GM12875 (cell line): ENCODE results near the gene SIX3.

Source experiments
- H3K4me3 ChIP-seq: one replicate; pipeline ENCODE4 v1.5.1; 2011; ENCODE audit warnings: low read depth, low read length, control low read depth
- TF ChIP-seq, protein P1 (sequence below): IDR thresholded peaks from 2 replicates; pipeline ENCODE4 v1.5.1; 2011; ENCODE audit warnings: low read depth, mild to moderate bottlenecking, control low read depth, inconsistent platforms, low read length, moderate library complexity, borderline replicate concordance; ENCODE audit not compliant: insufficient read depth

SIX3 gene

DNA sequence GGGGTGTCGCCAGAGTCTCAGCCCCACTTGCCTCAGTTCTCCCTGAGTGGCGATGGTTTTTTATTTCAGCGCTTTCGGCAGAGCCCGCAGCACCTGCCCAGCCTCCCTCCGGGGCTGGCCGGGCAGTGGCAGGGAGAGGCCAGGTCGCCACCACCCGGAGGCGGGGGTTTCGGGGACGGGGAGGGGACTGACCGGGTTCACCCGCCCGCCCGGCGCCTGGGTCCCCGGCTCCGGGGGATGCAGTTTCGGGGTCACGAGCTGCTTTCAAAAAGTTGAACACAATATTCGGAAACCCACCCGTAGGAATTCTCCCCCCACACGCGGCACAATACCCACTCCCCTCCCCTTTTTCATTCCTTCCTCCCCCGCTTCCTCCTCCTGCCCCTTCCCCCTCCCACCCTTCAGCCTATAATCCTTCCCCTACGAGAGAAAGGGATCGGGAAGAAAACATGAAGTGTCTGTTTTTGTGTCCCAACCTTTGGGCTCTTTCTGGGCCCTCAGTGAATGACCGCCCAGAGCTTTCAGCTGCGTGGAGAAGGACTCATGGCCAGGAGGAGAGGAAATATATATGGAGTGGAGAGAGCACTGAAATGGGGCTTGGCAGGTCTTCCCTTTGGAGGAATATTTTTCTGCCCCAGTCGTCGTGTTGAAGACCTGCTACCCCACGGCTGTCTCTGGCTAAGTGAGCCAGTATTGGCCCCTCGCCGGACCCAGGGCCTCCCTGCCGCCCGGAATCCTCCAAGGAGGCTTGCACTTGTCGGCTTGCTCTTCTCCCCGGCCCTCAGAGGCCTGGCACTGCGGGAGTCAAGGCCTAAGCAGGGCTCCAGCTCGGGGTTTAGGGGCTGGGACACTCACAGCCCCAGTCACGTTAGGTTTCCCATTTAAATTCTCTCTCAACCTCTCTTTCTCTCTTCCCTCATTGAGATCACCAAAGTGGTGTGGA is 2.1 kb upstream of the SIX3 start:
- TF ChIP-seq, protein P1, sequence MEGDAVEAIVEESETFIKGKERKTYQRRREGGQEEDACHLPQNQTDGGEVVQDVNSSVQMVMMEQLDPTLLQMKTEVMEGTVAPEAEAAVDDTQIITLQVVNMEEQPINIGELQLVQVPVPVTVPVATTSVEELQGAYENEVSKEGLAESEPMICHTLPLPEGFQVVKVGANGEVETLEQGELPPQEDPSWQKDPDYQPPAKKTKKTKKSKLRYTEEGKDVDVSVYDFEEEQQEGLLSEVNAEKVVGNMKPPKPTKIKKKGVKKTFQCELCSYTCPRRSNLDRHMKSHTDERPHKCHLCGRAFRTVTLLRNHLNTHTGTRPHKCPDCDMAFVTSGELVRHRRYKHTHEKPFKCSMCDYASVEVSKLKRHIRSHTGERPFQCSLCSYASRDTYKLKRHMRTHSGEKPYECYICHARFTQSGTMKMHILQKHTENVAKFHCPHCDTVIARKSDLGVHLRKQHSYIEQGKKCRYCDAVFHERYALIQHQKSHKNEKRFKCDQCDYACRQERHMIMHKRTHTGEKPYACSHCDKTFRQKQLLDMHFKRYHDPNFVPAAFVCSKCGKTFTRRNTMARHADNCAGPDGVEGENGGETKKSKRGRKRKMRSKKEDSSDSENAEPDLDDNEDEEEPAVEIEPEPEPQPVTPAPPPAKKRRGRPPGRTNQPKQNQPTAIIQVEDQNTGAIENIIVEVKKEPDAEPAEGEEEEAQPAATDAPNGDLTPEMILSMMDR: no peak
- H3K4me3 ChIP-seq: no peak overlapping the region

DNA sequence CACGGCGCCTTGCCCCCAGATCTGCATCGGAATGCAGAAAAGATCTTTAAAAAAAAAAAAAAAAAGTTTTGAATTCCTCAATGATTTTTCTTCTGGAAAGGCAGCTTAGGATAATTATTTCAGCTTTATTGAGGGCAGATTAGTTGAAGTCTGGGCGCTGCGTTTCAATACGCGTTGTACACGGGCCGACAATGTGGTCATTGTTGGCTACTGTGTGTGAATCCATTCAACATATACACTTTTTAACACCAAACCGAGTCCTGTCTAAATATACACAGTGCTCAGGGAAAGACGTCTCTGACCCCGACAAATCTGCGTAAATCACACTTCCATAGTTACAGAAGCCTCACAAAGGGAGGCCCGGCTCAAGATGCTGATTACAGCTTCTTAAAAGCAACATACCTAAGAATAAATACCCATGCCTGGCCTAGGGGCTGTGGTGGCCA is 1.4 kb upstream of the SIX3 start:
- TF ChIP-seq, protein P1: no peak
- H3K4me3 ChIP-seq: no peak overlapping the region

DNA sequence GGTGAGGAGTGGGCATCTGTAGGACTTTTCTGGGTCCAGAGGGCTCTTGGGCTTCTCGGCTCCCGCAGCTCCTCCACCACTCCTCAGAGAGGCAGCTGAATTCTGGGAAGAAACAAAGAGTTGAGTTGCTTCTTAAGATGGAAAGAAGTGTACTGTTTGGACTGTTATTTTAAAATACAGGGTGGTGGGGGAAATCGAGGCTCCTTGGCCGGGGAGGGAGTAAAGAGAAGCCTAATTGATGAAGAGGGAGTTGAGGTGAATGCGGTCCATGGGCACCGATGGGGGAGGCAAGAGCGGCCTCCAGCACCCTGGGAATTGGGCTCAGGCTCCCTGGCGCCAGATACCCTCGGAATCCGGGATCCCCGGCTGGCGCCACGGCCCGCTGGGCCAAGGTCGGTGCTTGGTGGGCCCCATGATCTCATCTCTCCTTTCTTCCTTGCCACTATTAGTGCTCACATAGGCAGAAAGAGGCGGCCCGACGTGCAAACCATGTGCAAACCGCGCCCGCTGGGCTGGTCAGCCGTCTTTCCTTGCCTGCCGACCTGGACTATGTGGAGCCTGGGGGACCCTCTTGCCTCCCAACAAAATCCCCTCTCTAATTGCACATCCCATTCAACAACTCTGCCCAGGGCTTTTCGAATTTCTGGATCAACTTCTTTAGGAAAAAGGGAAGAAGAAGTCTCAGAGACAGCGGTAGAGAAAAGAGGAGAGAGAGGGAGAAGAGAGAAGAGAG is 604 bp upstream of the SIX3 start:
- no peak overlapping the region for H3K4me3 ChIP-seq
- TF ChIP-seq, protein P1: no peak

DNA sequence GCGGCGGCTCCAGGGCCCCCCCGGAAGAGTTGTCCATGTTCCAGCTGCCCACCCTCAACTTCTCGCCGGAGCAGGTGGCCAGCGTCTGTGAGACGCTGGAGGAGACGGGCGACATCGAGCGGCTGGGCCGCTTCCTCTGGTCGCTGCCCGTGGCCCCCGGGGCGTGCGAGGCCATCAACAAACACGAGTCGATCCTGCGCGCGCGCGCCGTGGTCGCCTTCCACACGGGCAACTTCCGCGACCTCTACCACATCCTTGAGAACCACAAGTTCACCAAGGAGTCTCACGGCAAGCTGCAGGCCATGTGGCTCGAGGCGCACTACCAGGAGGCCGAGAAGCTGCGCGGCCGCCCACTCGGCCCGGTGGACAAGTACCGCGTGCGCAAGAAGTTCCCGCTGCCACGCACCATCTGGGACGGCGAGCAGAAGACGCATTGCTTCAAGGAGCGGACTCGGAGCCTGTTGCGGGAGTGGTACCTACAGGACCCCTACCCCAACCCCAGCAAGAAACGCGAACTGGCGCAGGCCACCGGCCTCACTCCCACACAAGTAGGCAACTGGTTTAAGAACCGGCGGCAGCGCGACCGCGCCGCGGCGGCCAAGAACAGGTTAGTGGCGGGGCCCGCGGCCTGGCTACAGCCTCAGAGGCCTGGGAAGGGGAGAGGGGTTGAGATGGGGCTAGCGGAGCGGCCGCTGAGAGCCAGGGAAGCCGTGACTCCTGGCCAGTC is 965 bp downstream of the SIX3 start:
- peak overlapping the region; percentile 19 for H3K4me3 ChIP-seq
- TF ChIP-seq, protein P1: no peak

DNA sequence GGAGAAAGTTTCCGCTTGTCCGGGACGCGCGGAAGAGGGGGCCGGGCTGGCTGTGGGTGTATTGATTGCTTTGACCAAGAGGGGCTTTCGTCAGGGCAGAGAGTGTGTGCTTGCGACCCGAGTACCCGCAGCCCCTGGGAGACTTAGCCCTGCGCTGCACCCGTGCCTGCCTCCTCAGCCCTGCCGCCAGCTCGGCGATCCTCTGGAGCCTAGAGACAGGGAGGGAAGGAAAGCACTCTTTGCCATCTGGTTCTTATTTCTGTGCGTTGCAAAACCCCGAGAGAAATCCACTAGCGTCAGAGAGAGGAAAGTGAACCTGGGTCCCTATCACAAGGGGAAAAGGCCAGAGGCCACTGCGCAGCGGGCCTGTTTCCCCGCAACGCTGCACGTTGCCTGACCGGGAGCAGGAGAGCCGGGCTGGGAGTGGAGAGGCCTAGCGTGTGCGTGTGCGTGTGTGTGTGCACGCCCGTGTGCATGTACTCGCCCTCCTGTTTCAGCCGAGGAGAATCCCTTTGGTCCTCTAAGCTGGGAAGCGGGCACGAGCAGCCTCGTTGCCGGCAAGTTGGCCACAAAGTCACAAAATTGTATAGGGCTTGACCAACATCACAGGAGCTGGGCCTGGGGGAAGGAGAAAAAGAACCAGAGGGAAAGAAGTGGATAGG is 1.7 kb downstream of the SIX3 start:
- TF ChIP-seq, protein P1: no peak
- peak overlapping the region; percentile 6 for H3K4me3 ChIP-seq

DNA sequence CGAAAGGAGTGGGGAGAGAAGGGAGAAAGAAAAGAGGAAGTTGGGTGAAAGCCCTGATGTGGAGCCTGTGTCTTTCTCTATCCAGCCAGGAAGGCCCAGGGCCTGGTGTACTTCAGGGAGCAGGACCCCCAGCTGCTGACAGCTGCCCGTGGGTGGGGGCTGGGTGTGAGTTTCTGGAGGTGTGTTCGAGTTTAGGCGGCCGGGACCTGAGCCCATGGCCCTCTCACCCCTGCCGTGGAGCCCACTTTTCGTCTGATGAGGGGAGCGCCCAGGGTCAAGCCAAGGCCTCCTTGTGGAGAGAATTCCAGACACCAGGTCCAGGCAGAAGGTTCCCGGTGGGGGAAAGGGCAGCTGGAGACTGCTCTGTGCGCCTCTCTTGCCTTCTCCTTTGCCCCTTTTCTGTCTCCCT is 2.2 kb downstream of the SIX3 start:
- no peak overlapping the region for H3K4me3 ChIP-seq
- TF ChIP-seq, protein P1: no peak
